NCI-H128 (cell line): ENCODE results near the gene WSCD2.

ENCODE experiments used
- DNase-seq: peaks from one replicate; lab custom pipeline; 2025; ENCODE audit not compliant: unreplicated experiment; lab: John Stamatoyannopoulos, UW

WSCD2 gene

GRCh38 chr12:108231109-108231905 is 102.2 kb downstream of the WSCD2 start:
- no peak for DNase-seq

DNA sequence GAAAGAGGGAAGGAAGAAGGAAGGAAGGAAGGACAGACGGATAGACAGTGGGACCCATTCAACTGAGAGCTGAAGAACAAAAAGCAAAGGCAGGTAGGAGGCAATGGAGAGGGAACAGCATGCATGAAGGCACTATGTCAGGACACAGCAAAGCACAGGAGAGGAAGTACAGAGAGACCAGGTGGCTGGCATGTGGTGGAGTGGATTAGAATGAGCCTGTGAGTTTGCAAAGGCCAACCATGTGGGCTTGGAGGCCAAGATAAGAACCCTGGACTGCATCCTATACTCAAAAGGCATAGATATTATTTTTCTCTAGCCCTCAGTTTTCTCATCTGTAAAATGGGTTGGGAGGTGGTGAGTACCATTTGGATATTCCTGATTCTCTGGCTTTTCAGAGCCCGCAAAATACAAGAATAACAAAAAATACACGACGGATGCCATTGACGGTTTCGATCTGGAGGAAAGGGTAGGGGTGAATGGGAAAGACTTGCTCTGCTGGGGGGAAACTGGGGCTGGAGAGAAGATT is 102.9 kb downstream of the WSCD2 start:
- no peak for DNase-seq

DNA sequence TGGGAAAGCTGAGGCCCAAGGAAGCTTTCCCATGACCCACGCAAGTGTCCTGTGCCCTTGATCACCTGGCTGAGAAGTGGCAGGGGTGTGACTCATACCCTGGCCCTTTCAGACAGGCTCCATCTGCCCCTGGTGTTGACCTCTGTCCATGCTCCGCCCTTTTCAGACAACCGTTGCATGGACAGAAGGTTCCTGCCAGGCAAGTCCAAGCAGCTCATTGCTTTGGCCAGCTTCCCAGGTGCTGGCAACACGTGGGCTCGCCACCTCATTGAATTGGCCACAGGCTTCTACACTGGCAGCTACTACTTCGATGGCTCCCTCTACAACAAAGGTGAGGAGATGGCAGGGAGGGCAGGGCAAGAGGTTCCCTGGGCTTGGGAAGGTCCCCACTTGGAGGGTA is 103.5 kb downstream of the WSCD2 start:
- no peak for DNase-seq

- no peak for DNase-seq
Measured at GRCh38 chr12:108234158-108234557, 105.1 kb downstream of the WSCD2 start.

DNA sequence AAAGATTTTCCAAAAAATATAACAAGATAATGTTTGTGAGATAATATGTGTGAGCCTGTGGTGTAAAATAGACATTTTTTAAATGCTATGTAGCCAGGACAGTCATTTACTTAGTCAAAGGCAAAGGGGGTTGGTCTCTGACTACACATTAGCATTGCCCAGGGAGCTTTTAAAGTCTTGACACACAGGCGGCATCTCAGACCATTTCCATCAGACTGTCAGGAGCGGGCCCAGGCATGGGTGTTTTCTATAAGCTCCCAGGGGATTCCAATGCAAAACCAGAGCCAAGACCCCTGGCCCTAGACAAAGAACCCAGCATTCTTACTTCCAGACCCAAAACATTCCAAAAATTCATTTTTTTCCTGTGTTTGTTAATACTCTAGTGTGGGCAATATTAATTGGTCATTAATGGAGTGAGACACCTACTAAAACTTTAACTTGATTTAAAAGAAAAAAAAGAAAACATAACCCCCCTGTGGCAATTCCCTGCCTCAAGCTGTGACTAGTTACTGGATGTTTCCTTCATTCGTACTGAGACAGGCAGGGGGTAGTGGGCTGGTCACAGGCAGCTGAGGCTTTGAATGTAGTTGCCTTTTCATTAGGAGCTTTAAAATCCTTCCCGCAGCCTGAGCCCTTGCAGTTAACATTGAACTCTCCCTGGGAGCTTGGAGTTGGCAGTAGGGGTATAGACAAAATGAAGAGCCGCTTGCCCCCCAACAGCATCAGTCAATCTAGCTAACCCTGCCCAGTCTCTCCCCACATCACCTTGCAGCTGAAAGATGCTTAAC is 106.3 kb downstream of the WSCD2 start:
- no peak for DNase-seq

DNA sequence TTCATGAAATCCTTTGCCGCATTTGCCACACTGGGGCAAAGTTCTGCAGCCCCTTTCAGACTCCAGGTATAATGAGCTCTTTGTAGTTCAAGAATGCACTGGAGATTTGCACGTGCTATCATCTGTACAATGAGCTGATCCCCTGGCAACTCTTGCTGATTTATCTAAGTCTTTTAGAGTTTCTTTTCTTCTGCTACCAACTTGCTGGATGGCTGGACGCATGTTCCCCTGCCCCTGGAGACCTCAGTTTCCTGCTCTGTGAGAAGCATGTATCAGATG is 106.8 kb downstream of the WSCD2 start:
- DNase-seq, result no peak

DNA sequence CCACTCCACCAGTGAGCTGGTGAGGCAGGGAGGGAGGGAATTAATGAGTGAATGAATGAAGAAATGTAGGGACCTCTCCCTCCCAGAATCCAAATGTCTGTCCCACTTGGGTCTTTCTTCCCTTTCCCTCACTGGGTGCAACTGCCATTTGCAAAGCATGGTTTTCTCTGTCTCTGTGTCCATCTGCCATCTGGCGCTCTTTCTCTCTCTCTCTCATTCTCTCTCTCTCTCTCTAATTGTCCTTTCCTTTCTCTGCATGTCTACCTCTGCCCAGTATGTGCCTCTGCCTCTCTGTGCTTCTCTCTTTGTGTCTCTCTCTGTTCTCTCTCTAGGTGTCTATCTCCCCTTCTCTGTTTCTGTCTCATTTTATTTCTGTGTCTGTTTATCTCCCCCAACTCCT is 107.3 kb downstream of the WSCD2 start:
- DNase-seq, result no peak

GRCh38 chr12:108237272-108237671 is 108.2 kb downstream of the WSCD2 start:
- no peak for DNase-seq

- no peak for DNase-seq
Measured at GRCh38 chr12:108238474-108238873, 109.4 kb downstream of the WSCD2 start.

GRCh38 chr12:108239378-108239777 is 110.3 kb downstream of the WSCD2 start:
- DNase-seq, result no peak

DNA sequence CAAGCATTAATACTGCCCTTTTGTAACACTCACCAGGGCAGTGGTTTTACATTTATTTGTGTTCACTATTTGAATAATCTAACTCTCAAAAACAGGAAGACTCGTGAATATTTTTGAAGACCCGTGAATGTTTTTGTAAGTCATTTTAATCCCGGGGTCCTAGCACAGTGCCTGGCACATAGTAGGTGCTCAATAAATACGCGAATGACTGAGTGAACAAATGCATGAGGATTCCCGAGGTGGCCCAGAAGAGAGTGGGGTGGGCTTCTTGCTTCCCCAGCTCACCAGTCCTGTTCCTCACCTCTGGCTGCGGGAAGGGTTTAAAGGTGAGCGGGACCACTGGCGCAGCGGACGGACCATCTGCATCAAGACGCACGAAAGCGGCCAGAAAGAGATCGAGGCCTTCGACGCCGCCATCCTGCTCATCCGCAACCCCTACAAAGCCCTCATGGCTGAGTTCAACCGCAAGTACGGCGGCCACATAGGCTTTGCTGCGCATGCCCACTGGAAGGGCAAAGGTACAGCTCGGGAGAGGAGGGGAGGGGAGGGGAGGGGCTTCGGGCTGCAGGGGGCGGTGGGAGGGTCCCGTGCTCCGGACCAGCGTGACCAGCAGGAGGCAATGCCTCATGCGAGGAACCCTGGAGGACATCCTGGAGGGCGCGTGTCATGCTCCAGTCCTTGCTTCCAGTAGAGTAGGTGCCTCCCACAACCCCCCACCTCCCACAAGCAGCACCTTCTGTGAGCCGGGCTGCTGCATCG is 111.1 kb downstream of the WSCD2 start:
- DNase-seq, result no peak

DNA sequence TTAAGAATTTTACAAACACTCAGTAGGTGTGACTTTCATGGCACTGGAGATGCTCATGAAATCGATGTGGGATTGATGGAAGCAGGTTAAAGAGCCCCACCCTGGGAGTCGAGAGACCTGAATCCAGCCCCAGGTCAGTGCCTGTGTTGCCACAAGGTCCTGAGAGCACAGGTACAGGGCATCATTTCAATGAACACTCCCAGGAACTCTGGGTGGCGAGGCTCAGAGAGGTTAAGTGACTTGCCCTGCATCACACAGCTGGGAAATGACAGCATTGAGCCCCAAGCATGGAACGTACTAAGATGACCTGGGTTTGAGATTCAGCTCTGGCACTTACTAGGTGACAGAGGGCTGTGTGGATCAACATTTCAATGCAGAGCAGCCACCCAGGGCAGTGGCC is 111.8 kb downstream of the WSCD2 start:
- DNase-seq, result no peak

GRCh38 chr12:108241986-108242703 is 113.1 kb downstream of the WSCD2 start:
- DNase-seq, result no peak

- DNase-seq, result no peak
Measured at GRCh38 chr12:108247130-108247529, 118.0 kb downstream of the WSCD2 start.

DNA sequence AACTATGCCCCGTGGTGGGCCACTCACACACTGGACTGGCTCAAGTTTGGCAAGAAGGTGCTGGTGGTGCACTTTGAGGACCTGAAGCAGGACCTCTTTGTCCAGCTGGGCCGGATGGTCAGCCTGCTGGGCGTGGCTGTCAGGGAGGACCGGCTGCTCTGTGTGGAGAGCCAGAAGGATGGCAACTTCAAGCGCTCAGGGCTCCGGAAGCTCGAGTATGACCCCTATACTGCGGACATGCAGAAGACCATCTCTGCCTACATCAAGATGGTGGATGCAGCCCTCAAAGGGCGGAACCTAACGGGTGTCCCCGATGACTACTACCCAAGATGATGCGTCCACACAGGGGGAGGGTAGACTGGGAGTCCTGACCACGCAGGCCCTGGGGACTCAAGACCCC is 118.9 kb downstream of the WSCD2 start:
- DNase-seq, result no peak

DNA sequence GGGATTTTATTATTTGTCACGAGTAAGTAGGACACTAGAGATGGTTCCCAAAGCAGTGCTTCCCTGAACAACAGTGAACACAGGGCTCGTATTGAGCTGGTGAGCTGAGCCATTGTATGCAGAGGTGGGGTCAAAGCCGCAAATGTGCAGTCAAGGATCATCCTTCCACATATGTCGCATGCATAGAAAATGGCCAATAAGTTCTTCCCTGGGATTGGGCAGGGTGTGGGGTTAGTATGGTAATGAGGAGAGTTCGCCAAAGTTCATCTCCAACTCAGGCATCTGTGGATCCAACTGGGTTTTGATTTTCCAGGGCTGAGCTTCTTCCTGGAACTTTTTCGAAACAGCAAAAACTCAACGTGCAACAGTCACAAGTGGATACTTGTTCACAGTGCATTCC is 123.4 kb downstream of the WSCD2 start:
- no peak for DNase-seq

GRCh38 chr12:108253540-108253939 is 124.5 kb downstream of the WSCD2 start:
- DNase-seq, result no peak

- DNase-seq, result no peak
Measured at GRCh38 chr12:108254030-108254429, 124.9 kb downstream of the WSCD2 start.

DNA sequence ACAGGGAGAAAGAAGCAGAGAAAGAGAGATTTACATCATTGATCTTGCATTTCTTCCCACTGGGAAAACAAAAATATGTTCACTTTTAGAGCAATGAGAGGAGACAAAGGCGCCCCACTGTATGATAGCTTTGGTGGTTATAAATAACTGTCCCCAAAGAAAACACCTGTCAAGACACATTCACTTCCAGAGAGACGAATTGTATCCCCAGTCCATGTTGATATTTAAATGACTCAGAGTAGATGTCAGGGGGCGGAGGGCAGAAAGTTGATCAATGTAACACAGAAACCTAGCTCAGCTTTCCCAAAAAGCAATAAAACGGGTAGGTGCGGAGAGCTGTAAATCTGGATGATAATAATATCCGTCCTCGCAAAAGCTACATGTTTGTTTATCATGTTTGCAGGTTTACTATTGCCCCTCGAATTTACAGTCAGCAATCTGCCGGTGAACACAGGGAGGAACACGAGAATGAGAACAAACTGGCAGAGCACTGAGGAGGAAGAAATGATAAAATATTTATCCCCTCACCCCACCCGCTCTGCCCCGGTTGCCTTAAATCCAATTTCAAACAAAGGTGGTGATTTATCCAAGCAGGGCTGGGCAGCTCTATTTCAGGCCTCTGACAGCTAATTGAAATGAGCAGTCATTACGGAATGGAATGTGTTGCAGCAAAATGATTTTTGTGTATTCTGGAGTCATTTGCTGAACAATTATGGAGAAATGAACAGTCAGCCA is 125.6 kb downstream of the WSCD2 start:
- no peak for DNase-seq

- DNase-seq, result no peak
Measured at GRCh38 chr12:108255252-108255602, 126.1 kb downstream of the WSCD2 start.
